CD8-positive, alpha-beta memory T cell (primary cell): ENCODE data around the gene IL16. TPM values are rescaled to one million over a fixed set of nuclear protein-coding genes. Genes with fewer than 3 reads are reported as not detected.

Experiments
- CTCF ChIA-PET: fragments of 350-600 bp; sonication (Branson Sonifier 250); formaldehyde crosslinking; loops from one replicate; lab custom pipeline; 2021; ENCODE audit warnings: antibody characterized with exemption; lab: Charles Lee
- POLR2A ChIA-PET: fragments of 350-600 bp; sonication (Branson Sonifier 250); formaldehyde crosslinking; loops from one replicate; lab custom pipeline; 2021; ENCODE audit warnings: antibody characterized with exemption; lab: Charles Lee
- DNase-seq, 5 donors: peaks; one replicate each; pipeline versions ENCODE4 v3.0.0 to v3.0.0-alpha.2; 2020 to 2022; ENCODE audit warnings: mixed read lengths in 1 of 5
- H3K27ac ChIP-seq: one replicate; pipeline ENCODE4 v1.7.0; 2013; ENCODE audit warnings: low read depth, mild to moderate bottlenecking, low read length, moderate library complexity
- H3K27me3 ChIP-seq: 2 replicates; pipeline ENCODE4 v1.7.0; 2013; ENCODE audit warnings: low read length, mild to moderate bottlenecking; ENCODE audit not compliant: insufficient read depth, poor library complexity, severe bottlenecking
- H3K36me3 ChIP-seq: 2 replicates; pipeline ENCODE4 v1.7.0; 2013; ENCODE audit warnings: mild to moderate bottlenecking, low read length, moderate library complexity; ENCODE audit not compliant: insufficient read depth
- H3K4me1 ChIP-seq: 2 replicates; pipeline ENCODE4 v1.7.0; 2013; ENCODE audit warnings: mild to moderate bottlenecking, low read length, moderate library complexity; ENCODE audit not compliant: insufficient read depth
- H3K4me3 ChIP-seq: 2 replicates; pipeline ENCODE4 v1.7.0; 2013; ENCODE audit warnings: mild to moderate bottlenecking, low read length
- H3K9me3 ChIP-seq: 2 replicates; pipeline ENCODE4 v1.7.0; 2013; ENCODE audit warnings: mild to moderate bottlenecking, low read length
- H3K27ac Mint-ChIP-seq, 8 donors: one replicate each; pipeline ENCODE4 v1.8.0; 2020 to 2021; ENCODE audit warnings: mixed read lengths in 8 of 8, mild to moderate bottlenecking in 6 of 8, inconsistent platforms in 3 of 8, moderate library complexity in 3 of 8
- H3K27me3 Mint-ChIP-seq, 2 donors: one replicate each; pipeline ENCODE4 v1.8.0; 2020 to 2021; ENCODE audit warnings: mixed read lengths in 2 of 2, mild to moderate bottlenecking in 1 of 2, moderate library complexity in 1 of 2
- H3K36me3 Mint-ChIP-seq, 3 donors: one replicate each; pipeline ENCODE4 v1.8.0; 2020 to 2021; ENCODE audit warnings: mixed read lengths in 3 of 3, inconsistent platforms in 1 of 3, mild to moderate bottlenecking in 1 of 3
- H3K4me1 Mint-ChIP-seq, 3 donors: one replicate each; pipeline ENCODE4 v1.8.0; 2020 to 2021; ENCODE audit warnings: mixed read lengths in 3 of 3, inconsistent platforms in 1 of 3, mild to moderate bottlenecking in 1 of 3
- H3K4me3 Mint-ChIP-seq, 7 donors: one replicate each; pipeline ENCODE4 v1.8.0; 2020 to 2021; ENCODE audit warnings: mixed read lengths in 7 of 7, mild to moderate bottlenecking in 6 of 7, moderate library complexity in 4 of 7, inconsistent platforms in 2 of 7
- H3K9me3 Mint-ChIP-seq, 5 donors: one replicate each; pipeline ENCODE4 v1.8.0; 2020 to 2022; ENCODE audit warnings: mixed read lengths in 5 of 5, mild to moderate bottlenecking in 3 of 5, moderate library complexity in 2 of 5, inconsistent platforms in 1 of 5
- polyA plus RNA-seq: library from polyadenylated mRNA; unstranded; fragments of 300-500 nt; fragmentation: Illumina TruSeq; gene quantifications from one replicate; pipeline ENCODE4 v1.2.3, GENCODE V29; 2021
- total RNA-seq, 2 experiments: library from RNA; stranded (reverse); gene quantifications; one replicate each; pipeline ENCODE4 v1.2.3, GENCODE V29; 2021

IL16 gene
- total and polyA plus RNA-seq, 3 experiments from 2014 or later, result 73.4 to 310 (median 73.8) TPM

DNA sequence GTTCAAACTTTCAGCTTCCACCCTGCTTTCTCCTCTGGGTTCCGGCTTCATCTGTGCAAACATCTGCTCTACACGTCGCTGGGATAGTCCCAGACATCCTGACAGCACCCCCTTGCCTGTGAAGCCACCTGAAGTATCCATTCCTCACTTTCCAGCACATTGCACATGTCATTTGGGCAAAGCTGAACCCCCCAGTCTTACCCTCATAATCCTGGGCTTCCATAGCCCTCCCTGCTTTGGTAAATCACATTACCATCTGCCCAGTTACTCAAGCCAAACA is 84.7 kb downstream of the IL16 start:
- no peak overlapping the region for H3K4me3 ChIP-seq
- no peaks in the 10 kb centered on the region for H3K27me3 ChIP-seq
- no peak for DNase-seq
- peak overlapping the region in 1 of 8 donors; percentile 45 for H3K27ac Mint-ChIP-seq
- H3K9me3 ChIP-seq, result no peaks in the 10 kb centered on the region
- H3K4me1 Mint-ChIP-seq, result peaks cover 36 to 44% (median 44%) of the 10 kb centered on the region in 3 donors
- H3K4me1 ChIP-seq, result peaks cover 49% of the 10 kb centered on the region
- peaks cover 2 to 16% (median 9%) of the 10 kb centered on the region in 3 donors for H3K36me3 Mint-ChIP-seq
- H3K27ac ChIP-seq, result no peak overlapping the region
- peaks cover 7 to 12% (median 8%) of the 10 kb centered on the region in 5 donors for H3K9me3 Mint-ChIP-seq
- no peaks in the 10 kb centered on the region for H3K27me3 Mint-ChIP-seq
- H3K36me3 ChIP-seq, result no peaks in the 10 kb centered on the region
- ChIA-PET POLR2A (no interaction called here), CTCF (interaction anchor here (1.5 to 2.1 kb wide), 4 partner anchors 10 to 55 kb away, joined by 4 to 6 read pairs (median 4); no protein-coding TSS in a partner anchor)
- H3K4me3 Mint-ChIP-seq, result no peak overlapping the region

DNA sequence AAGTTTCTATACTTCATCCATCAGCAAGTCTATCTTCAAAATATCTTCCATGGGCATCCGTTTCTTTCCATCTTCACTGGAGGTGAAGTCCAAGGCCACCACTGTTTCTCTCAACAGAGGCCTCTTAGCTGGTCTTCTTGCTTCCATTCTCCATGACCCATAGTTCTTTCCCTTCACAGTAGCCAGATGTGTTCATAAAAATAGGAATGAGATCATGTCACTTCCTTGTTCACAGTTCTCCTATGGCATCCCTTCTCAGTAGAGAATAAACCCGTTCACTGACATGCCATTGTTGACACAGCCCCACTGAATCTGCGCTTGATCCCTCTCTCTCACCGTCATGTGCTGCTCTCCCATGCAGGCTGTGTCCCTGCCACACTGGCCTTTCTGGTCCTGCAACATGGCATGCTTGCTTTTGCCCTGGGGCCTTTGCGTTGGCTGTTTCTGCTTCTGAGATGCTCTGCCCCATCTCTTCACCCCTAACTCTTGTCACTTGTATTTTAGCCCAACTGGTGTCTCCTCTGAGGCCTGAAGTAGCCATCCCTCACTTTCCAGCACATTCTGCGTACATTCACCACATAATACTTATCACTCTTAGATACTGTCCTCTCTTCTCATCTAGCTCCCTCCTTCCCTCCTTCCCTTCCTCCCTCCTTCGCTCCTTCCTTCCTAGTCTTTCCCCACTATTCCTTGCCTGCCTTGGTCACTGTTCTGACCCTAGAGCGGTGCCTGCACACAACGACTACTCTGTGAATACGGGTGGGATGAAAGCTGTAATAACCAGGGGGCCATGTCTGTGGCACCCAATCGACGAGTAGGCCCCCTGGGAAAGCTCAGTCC is 85.3 kb downstream of the IL16 start:
- ChIA-PET CTCF (interaction anchor here (1.0 to 2.1 kb wide), 5 partner anchors 10 to 55 kb away, joined by 3 to 6 read pairs (median 4); no protein-coding TSS in a partner anchor), POLR2A (no interaction called here)
- H3K4me1 Mint-ChIP-seq, result peaks cover 42 to 47% (median 45%) of the 10 kb centered on the region in 3 donors
- Histone ChIP-seq H3K4me3 (no peak overlapping the region), H3K36me3 (no peaks in the 10 kb centered on the region), H3K4me1 (peaks cover 54% of the 10 kb centered on the region), H3K27me3 (no peaks in the 10 kb centered on the region), H3K27ac (no peak overlapping the region), H3K9me3 (no peaks in the 10 kb centered on the region)
- no peaks in the 10 kb centered on the region for H3K27me3 Mint-ChIP-seq
- H3K9me3 Mint-ChIP-seq, result peaks cover 4 to 6% (median 4%) of the 10 kb centered on the region in 5 donors
- H3K27ac Mint-ChIP-seq, result peak overlapping the region in 2 of 8 donors; percentile 54 to 70
- DNase-seq, result no peak
- no peak overlapping the region for H3K4me3 Mint-ChIP-seq
- H3K36me3 Mint-ChIP-seq, result peaks cover under 1 to 12% (median 7%) of the 10 kb centered on the region in 3 donors

DNA sequence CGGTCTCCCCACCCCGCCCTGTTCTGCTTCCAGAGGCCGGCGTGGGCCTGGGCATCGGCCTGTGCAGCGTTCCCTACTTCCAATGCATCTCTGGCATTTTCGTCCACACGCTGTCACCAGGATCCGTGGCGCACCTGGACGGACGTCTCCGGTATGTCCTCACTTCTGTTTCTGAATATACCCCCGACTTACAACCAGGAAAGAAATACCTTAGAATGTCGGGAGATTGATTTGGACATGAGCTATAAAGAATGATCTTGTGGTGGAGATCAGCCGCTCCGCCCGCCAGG is 85.9 kb downstream of the IL16 start:
- Histone ChIP-seq H3K4me1 (peaks cover 59% of the 10 kb centered on the region), H3K36me3 (no peaks in the 10 kb centered on the region), H3K9me3 (no peaks in the 10 kb centered on the region), H3K4me3 (no peak overlapping the region), H3K27ac (no peak overlapping the region), H3K27me3 (no peaks in the 10 kb centered on the region)
- H3K4me3 Mint-ChIP-seq, result no peak overlapping the region
- no peaks in the 10 kb centered on the region for H3K27me3 Mint-ChIP-seq
- no peak for DNase-seq
- ChIA-PET POLR2A (no interaction called here), CTCF (interaction anchor here (1.0 to 2.6 kb wide), 5 partner anchors 8 to 21 kb away, joined by 3 to 16 read pairs (median 6); no protein-coding TSS in a partner anchor)
- no peak overlapping the region for H3K27ac Mint-ChIP-seq
- peaks cover 0 to 8% (median 7%) of the 10 kb centered on the region in 3 donors for H3K36me3 Mint-ChIP-seq
- H3K9me3 Mint-ChIP-seq, result peaks cover under 1 to 2% (median 1%) of the 10 kb centered on the region in 5 donors
- H3K4me1 Mint-ChIP-seq, result peaks cover 47 to 52% (median 51%) of the 10 kb centered on the region in 3 donors

- H3K4me3 ChIP-seq, result no peak overlapping the region
- H3K9me3 ChIP-seq, result no peaks in the 10 kb centered on the region
- no peak overlapping the region for H3K27ac ChIP-seq
- peaks cover 0 to 7% (median 6%) of the 10 kb centered on the region in 3 donors for H3K36me3 Mint-ChIP-seq
- no peaks in the 10 kb centered on the region for H3K9me3 Mint-ChIP-seq
- DNase-seq, result no peak
- POLR2A ChIA-PET, result interaction anchor here (1.0 kb wide), 1 partner anchor 13 kb away, joined by 3 read pairs; no protein-coding TSS in a partner anchor
- no peaks in the 10 kb centered on the region for H3K36me3 ChIP-seq
- no peaks in the 10 kb centered on the region for H3K27me3 ChIP-seq
- H3K4me3 Mint-ChIP-seq, result no peak overlapping the region
- peaks cover 51 to 56% (median 54%) of the 10 kb centered on the region in 3 donors for H3K4me1 Mint-ChIP-seq
- H3K4me1 ChIP-seq, result peaks cover 63% of the 10 kb centered on the region
- CTCF ChIA-PET, result interaction anchor here (0.8 to 2.6 kb wide), 4 partner anchors 8 to 50 kb away, joined by 3 to 16 read pairs (median 8); no protein-coding TSS in a partner anchor
- H3K27ac Mint-ChIP-seq, result peak overlapping the region in 1 of 8 donors; percentile 58
- H3K27me3 Mint-ChIP-seq, result no peaks in the 10 kb centered on the region
Observed at GRCh38 chr15:81282911-81283310, 86.2 kb downstream of the IL16 start.

DNA sequence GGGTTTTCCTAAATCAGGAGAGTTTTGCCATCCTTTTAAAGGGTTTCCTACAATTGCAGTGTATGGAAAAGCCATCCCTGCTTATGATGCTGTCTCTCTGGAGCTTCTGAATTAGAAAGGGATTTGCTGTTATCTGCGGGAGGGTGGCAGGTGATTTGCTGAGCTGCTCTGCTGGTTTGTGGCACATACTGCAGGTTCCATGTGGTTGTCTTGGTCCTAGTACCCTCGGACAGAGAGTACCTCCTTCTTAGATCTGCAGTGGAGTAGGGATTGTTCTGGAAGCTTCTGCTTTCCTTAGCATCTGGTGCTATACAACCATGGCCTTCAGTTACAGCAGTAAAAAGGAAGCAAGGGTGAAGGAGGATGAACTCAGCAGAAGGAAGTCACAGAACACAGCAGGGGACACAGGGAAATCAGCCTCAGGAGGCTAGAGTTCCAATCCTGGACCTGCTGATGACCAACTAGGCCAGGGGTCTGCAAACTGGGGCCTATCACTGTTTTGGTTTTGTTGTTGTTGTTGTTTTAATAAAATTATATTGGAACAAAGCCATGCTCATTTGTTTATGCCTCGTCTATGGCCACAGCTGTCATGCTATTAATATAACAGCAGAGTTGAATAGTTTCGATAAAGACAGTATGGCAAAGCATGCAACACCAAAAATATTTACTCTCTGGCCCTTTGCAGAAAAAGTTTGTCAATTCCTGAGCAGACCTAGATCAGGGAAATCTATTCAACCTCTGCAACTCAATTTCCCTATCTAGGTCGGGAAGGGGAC is 87.8 kb downstream of the IL16 start:
- DNase-seq, result no peak
- POLR2A ChIA-PET, result interaction anchor here (0.7 kb wide), 1 partner anchor 39 kb away, joined by 3 read pairs; the partner anchor contains the start of gene STARD5
- peaks cover 75% of the 10 kb centered on the region for H3K4me1 ChIP-seq

DNA sequence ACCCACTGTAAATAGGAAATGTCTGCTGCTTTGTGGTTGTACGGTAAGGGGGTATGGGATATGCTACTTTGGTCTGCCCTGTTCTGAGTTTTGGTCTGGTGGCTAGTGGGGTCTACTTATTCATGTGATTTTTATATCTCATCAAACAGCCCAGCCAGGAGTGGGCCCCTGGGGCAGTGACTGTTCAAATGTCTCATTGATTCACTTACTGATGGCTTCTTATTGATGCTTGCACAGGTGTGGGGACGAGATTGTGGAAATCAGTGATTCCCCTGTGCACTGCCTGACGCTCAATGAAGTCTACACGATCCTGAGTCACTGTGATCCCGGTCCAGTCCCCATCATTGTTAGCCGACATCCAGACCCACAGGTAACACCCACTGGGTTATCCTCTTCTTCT is 88.8 kb downstream of the IL16 start:
- peak overlapping the region; percentile 27 for H3K4me3 ChIP-seq
- Mint-ChIP-seq H3K27ac (peak overlapping the region; percentile 89 to 98 (median 96)), H3K4me3 (peak overlapping the region in 5 of 7 donors; percentile 12 to 78 (median 67)), H3K27me3 (no peaks in the 10 kb centered on the region), H3K36me3 (peaks cover 0 to 9% (median 3%) of the 10 kb centered on the region in 3 donors), H3K9me3 (no peaks in the 10 kb centered on the region), H3K4me1 (peaks cover 61 to 72% (median 71%) of the 10 kb centered on the region in 3 donors)
- DNase-seq, result no peak
- peaks cover 75% of the 10 kb centered on the region for H3K4me1 ChIP-seq
- no peak overlapping the region for H3K27ac ChIP-seq
- no peaks in the 10 kb centered on the region for H3K27me3 ChIP-seq
- no peaks in the 10 kb centered on the region for H3K9me3 ChIP-seq
- H3K36me3 ChIP-seq, result no peaks in the 10 kb centered on the region
- CTCF ChIA-PET, result interaction anchor here (1.5 to 2.8 kb wide), 4 partner anchors 10 to 19 kb away, joined by 11 to 21 read pairs (median 16); no protein-coding TSS in a partner anchor
- POLR2A ChIA-PET, result no interaction called here

More for the DNA sequence above, 87.8 kb downstream of the IL16 start:
- CTCF ChIA-PET, result interaction anchor here (2.3 to 2.6 kb wide), 2 partner anchors 9 to 19 kb away, joined by 9 to 16 read pairs; no protein-coding TSS in a partner anchor
- H3K27ac Mint-ChIP-seq, result peak overlapping the region in 7 of 8 donors; percentile 39 to 96 (median 77)
- peak overlapping the region in 3 of 7 donors; percentile 16 to 34 (median 16) for H3K4me3 Mint-ChIP-seq
- no peak overlapping the region for H3K4me3 ChIP-seq
- H3K27ac ChIP-seq, result no peak overlapping the region
- H3K27me3 ChIP-seq, result no peaks in the 10 kb centered on the region
- peaks cover 0 to 7% (median 3%) of the 10 kb centered on the region in 3 donors for H3K36me3 Mint-ChIP-seq
- no peaks in the 10 kb centered on the region for H3K27me3 Mint-ChIP-seq
- H3K9me3 ChIP-seq, result no peaks in the 10 kb centered on the region
- no peaks in the 10 kb centered on the region for H3K36me3 ChIP-seq
- peaks cover 55 to 69% (median 66%) of the 10 kb centered on the region in 3 donors for H3K4me1 Mint-ChIP-seq
- H3K9me3 Mint-ChIP-seq, result no peaks in the 10 kb centered on the region

- Histone ChIP-seq H3K27ac (no peak overlapping the region), H3K27me3 (no peaks in the 10 kb centered on the region), H3K9me3 (no peaks in the 10 kb centered on the region), H3K36me3 (no peaks in the 10 kb centered on the region), H3K4me3 (peak overlapping the region; percentile 21), H3K4me1 (peaks cover 75% of the 10 kb centered on the region)
- Mint-ChIP-seq H3K27ac (peak overlapping the region; percentile 89 to 98 (median 96)), H3K9me3 (no peaks in the 10 kb centered on the region), H3K4me3 (peak overlapping the region; percentile 4 to 78 (median 73)), H3K4me1 (peaks cover 67 to 78% (median 75%) of the 10 kb centered on the region in 3 donors), H3K36me3 (peaks cover 0 to 5% (median 3%) of the 10 kb centered on the region in 3 donors), H3K27me3 (no peaks in the 10 kb centered on the region)
- peak in 2 of 5 donors; percentile 48 to 74 for DNase-seq
- CTCF ChIA-PET, result interaction anchor here (1.2 to 2.8 kb wide), 7 partner anchors 10 to 50 kb away, joined by 3 to 21 read pairs (median 11); no protein-coding TSS in a partner anchor
- POLR2A ChIA-PET, result interaction anchor here (1.0 to 1.1 kb wide), 2 partner anchors 10 to 14 kb away, joined by 4 to 5 read pairs; no protein-coding TSS in a partner anchor
Observed at GRCh38 chr15:81286621-81287121, 90.0 kb downstream of the IL16 start.
